Stimulated activated CD8-positive, alpha-beta memory T cell treated with anti-CD3 and anti-CD28 coated beads, Interleukin-2, amount 100 ng/mL, for 1 hour (primary cell): ENCODE results near the gene DOC2A.
"Not testable (repeated sequence)": the region's sequence is repeated elsewhere in the genome, so short reads cannot be mapped to it uniquely, and the experiment has no call there.

ENCODE experiments used
- DNase-seq, 2 donors: peaks; one replicate each; pipeline ENCODE4 v3.0.0-alpha.2; 2020; ENCODE audit warnings: low read depth in 2 of 2

Gene DOC2A

DNA sequence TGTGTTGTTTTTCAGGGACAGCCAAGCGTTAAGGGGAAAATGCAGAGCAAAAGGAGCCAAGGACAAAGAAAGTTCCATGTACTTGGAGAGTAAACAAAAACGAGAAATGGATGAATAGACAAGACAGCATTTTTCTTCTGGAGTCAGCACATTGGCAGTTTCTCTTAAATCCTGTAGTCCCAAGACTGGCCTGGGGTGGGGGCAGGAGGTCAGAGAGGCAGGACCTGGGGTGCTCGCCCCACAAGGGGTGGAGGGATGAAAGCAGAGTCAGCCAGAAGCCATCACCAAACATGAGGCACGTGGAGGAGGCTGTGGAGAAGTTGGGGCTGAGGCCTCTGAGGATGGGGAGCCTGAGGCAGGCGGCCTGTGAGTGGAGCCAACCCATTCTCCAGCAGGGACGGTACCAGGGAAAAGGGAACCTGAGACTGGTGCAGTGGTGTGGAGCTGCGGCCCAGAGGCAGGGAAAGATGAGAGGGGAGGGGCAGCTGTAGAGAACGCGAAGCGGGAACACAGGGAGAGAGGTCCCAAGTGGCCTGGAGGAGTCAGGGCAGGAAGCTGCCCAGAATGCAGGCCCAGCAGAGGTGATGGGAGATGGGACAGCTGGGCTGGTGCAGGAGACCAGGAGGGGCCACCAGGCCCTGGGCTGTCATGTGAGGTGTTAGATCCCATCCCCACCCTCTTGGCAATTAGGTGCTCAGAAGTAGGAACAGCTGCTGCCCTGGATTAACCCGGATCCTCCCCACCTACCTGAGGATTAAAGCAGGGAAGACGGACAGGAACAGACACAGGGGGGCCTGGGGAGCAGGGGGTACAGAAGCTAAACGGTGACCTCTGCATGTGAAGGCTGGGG, 17.0 kb upstream of the DOC2A start:
- no peak for DNase-seq

DNA sequence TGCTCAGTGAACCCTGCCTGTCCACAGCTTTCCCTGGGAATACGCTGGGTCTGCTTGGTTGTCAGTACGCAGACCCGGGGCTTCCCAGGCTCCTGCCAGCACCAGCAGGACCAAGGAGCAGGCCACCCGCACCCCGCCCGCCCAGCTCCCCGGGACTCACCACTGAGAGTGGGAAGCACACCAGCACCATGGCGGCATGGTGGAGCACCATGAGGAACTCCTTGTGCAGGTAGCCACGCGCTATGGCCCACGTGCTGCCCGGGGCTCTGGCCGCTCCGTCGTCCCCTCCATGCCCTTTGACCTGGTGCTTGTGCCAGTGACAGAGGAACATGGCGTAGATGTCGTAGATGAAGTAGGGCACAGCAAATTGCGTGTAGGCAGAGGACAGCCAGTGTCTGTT, 15.6 kb upstream of the DOC2A start:
- no peak for DNase-seq

DNA sequence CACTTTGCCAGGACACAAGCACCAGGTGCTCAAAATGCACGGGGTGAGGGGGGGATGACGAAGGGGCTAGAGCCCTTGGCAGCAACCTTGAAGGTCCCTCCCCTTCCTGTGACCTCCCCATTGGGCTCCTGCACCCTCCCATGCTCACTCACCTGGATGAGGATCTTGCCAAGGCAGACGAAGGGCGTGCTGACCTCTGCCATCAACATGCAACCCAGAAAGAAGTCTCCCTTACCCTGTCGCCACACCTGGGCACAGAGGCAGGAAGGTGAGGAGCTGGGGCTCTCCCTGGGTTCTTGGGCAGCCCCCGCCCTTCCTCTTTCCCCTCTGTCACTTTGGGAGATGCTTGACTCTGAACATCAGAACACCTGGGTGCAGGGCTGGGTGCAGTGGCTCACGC, 14.7 kb upstream of the DOC2A start:
- no peak for DNase-seq

GRCh38 chr16:30025156-30025555, 14.3 kb upstream of the DOC2A start:
- DNase-seq: no peak

GRCh38 chr16:30024451-30024850, 13.6 kb upstream of the DOC2A start:
- DNase-seq: no peak

GRCh38 chr16:30023586-30023985, 12.8 kb upstream of the DOC2A start:
- no peak for DNase-seq

- no peak for DNase-seq
Measured at GRCh38 chr16:30022887-30023286, 12.1 kb upstream of the DOC2A start, which contains the start of gene C16orf92. Gene C16orf92 (plus strand): TSS chr16:30023198. CDS start chr16:30023341, 143 bp downstream.

GRCh38 chr16:30018731-30019158, 7.9 kb upstream of the DOC2A start:
- no peak for DNase-seq

DNA sequence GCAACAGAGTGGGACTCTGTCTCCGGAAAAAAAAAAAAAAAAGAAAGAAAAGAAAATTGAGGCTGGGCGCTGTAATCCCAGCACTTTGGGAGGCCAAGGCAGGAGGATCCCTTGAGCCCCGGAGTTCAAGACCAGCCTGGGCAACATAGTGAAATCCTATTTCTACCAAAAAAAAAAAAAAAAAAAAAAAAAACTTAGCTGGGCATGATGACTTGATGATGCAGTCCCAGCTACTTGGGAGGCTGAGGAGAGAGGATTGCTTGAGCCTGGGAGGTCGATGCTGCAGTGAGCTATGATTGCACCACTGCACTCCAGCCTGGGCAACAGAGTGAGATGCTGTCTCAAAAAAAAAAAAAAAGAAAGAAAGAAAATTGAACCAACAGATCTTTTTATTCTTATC, 7.1 kb upstream of the DOC2A start:
- DNase-seq: not testable (repeated sequence)

- DNase-seq: no peak
Measured at GRCh38 chr16:30017277-30017656, 6.4 kb upstream of the DOC2A start.

GRCh38 chr16:30016555-30017276, 5.9 kb upstream of the DOC2A start:
- DNase-seq: no peak

DNA sequence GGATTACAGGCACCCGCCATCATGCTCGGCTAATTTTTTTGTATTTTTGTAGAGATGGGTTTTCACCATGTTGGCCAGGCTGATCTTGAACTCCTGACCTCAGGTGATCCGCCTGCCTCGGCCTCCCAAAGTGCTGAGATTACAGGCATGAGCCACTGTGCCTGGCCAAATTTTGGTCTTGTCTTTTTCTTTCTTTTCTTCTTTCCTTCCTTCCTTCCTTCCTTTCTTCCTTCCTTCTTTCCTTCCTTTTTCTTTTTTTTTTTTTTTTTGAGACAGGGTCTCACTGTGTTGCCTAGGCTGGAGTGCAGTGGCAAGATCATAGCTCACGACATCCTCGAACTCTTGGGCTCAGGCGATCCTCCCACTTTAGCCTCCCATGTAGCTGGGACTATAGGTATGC, 4.6 kb upstream of the DOC2A start:
- DNase-seq: not testable (repeated sequence)

GRCh38 chr16:30012598-30012997, 1.8 kb upstream of the DOC2A start:
- not testable (repeated sequence) for DNase-seq

- no peak for DNase-seq
Measured at GRCh38 chr16:30011714-30012504, 1.1 kb upstream of the DOC2A start.

DNA sequence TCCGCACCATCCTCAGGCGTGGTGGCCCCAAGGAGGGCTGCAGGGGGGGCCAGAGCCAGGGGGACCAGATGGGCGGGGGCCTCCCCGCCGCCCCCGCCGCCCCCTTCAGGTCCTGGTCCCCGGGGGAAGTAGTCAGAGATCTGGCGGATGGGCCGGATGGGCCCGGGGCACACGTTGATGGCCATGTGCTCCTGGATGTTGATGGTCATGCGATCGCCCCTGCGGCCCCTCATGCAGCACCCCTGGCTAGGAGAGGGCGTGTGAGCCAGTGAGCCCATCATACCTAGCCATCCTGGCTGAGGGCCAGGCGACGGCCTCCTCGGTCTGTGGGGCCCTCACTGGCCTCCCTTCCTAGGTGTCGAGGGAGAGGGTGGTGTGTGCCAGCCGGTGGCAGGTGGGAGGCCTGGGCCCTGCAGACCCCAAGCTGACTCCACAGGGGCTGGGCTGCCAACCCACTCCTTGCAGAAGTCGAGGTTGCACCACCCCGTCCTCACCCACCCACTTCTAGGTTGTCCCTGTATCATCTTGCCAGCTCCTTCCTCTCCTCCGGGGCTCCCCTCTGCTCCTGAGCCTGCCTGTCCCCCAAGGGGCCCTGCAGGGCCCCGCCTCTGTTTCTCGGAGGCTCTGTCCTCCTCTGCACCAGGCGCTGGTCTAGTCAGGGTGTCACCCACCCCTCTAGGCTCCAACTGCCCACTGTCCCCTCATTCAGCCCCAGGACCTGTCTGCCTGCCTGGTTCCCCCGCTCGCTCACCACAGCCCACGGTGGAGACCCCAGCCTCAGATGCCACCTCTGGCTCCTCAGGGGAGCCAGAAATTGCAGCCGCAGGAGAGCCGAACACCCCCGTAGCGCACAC, 610 bp downstream of the DOC2A start:
- DNase-seq: no peak

GRCh38 chr16:30009085-30009862, 1.6 kb downstream of the DOC2A start:
- DNase-seq: no peak

DNA sequence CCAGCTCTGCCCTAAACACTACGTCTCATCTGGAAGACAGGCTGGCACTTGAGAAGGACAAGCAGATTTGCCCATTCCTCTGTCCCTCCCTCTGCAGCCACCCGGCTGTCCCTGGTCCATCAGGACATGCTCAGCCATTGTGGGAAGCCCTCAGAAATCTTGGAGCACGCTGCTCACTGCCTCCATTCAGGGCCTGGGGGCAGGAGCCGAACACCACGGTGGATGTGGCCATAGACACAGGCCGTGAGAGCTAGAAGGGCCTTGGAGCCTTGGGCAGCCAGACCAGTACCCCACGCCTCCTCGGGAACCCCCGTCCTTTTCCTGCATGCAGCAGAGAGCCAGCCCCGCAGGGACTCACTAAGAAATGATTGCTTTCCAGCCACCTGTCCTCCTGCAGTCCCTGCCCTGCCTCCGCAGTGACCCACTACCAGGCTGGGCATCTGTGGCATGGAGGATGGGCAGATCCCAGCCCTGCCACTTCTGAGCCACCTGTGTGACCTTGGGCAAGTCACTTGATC, 3.4 kb downstream of the DOC2A start:
- no peak for DNase-seq

- no peak for DNase-seq
Measured at GRCh38 chr16:30006659-30007377, 4.0 kb downstream of the DOC2A start.

- no peak for DNase-seq
Measured at GRCh38 chr16:30006095-30006473, 4.7 kb downstream of the DOC2A start.
